OCI-LY7 (cell line): Measurements from ENCODE around the gene CNTLN. TPM values are rescaled to one million over a fixed set of nuclear protein-coding genes. Genes with fewer than 3 reads are reported as not detected.

ENCODE experiments used
- BruUV-seq: library from RNA; stranded (reverse); fragments of 400-500 nt; replicated peaks from 2 replicates; lab custom pipeline; 2021; lab: Mats Ljungman, UMichigan
- CTCF ChIA-PET: fragments of 300-600 bp; sonication (Branson Sonifier 250); formaldehyde crosslinking; loops from one replicate; lab custom pipeline; 2022; ENCODE audit warnings: antibody characterized with exemption; ENCODE audit not compliant: unreplicated experiment; lab: Charles Lee
- POLR2A ChIA-PET: fragments of 300-600 bp; sonication (Branson Sonifier 250); formaldehyde crosslinking; loops from one replicate; lab custom pipeline; 2022; ENCODE audit warnings: antibody characterized with exemption; lab: Charles Lee
- DNase-seq: peaks from one replicate; pipeline ENCODE4 v3.0.0-alpha.2; 2015; ENCODE audit warnings: low spot score
- H2AFZ ChIP-seq: fragments of 200-600 bp; sonication (generic), shearing (Covaris generic); 2 replicates; pipeline ENCODE4 v1.6.1; 2014; ENCODE audit warnings: mild to moderate bottlenecking, antibody characterized with exemption, low read length, moderate library complexity
- H3K27ac ChIP-seq: fragments of 200-600 bp; sonication (generic); 2 replicates; pipeline ENCODE4 v1.5.1; 2014; ENCODE audit warnings: mixed run types, low read depth, mild to moderate bottlenecking, moderate library complexity, low read length, inconsistent platforms; ENCODE audit not compliant: poor library complexity, severe bottlenecking
- H3K36me3 ChIP-seq: fragments of 200-600 bp; sonication (generic); 2 replicates; pipeline ENCODE4 v1.6.1; 2014; ENCODE audit warnings: mild to moderate bottlenecking, antibody characterized with exemption, low read length, moderate library complexity, mixed read lengths; ENCODE audit not compliant: insufficient read depth
- H3K4me1 ChIP-seq: fragments of 200-600 bp; sonication (generic); 2 replicates; pipeline ENCODE4 v1.5.1; 2014; ENCODE audit warnings: mild to moderate bottlenecking, low read length; ENCODE audit not compliant: insufficient read depth, poor library complexity, severe bottlenecking
- H3K4me2 ChIP-seq: fragments of 200-600 bp; sonication (generic); 2 replicates; pipeline ENCODE4 v1.6.1; 2014; ENCODE audit warnings: mild to moderate bottlenecking, low read length
- H3K4me3 ChIP-seq: fragments of 200-600 bp; sonication (generic); 2 replicates; pipeline ENCODE4 v1.5.1; 2014; ENCODE audit warnings: mild to moderate bottlenecking, low read depth, low read length; ENCODE audit not compliant: poor library complexity, severe bottlenecking
- H3K79me2 ChIP-seq: fragments of 200-600 bp; sonication (generic); 2 replicates; pipeline ENCODE4 v1.6.1; 2016; ENCODE audit warnings: low read depth, mild to moderate bottlenecking, low read length, moderate library complexity, mixed read lengths; ENCODE audit not compliant: insufficient read depth
- H3K9me2 ChIP-seq: fragments of 200-600 bp; sonication (generic); 2 replicates; pipeline ENCODE4 v1.6.1; 2016; ENCODE audit warnings: mild to moderate bottlenecking, low read length, mixed read lengths; ENCODE audit not compliant: insufficient read depth
- H3K9me3 ChIP-seq: fragments of 200-600 bp; sonication (generic); 2 replicates; pipeline ENCODE4 v1.6.1; 2014; ENCODE audit warnings: mild to moderate bottlenecking, mixed run types, low read length, mixed read lengths
- H4K20me1 ChIP-seq: fragments of 200-600 bp; sonication (generic); 2 replicates; pipeline ENCODE4 v1.6.1; 2014; ENCODE audit warnings: mild to moderate bottlenecking, antibody characterized with exemption, low read length, moderate library complexity, mixed read lengths; ENCODE audit not compliant: insufficient read depth
- CTCF ChIP-seq: fragments of 200-600 bp; sonication (generic); conservative IDR thresholded peaks from 2 replicates; pipeline ENCODE4 v1.5.1; 2014; ENCODE audit warnings: mild to moderate bottlenecking, antibody characterized with exemption, low read length, moderate library complexity, mixed read lengths
- EZH2phosphoT487 ChIP-seq: fragments of 200-600 bp; sonication (generic); IDR thresholded peaks from 2 replicates; pipeline ENCODE4 v1.6.1; 2018; ENCODE audit warnings: low read depth, borderline replicate concordance, mild to moderate bottlenecking, mixed run types, antibody characterized with exemption, low read length, moderate library complexity, mixed read lengths
- intact Hi-C: fragments of 100-400 bp; cut with micrococcal nuclease; formaldehyde crosslinking; loops from one replicate; pipeline ENCODE4 v1.10.0; 2022; ENCODE audit not compliant: unreplicated experiment
- total RNA-seq, 2 experiments: library from RNA; depleted of rRNA in 1 of 2; stranded (reverse); fragments of >200 nt in 1 of 2; shearing (Covaris generic) in 1 of 2; gene quantifications; 2 replicates each; pipeline ENCODE4 v1.2.3, GENCODE V29; 2014 to 2022

The CNTLN gene
- total RNA-seq, 2 experiments from 2014 or later, result not detected

- Histone ChIP-seq H4K20me1 (no peaks in the 10 kb centered on the region), H3K79me2 (no peaks in the 10 kb centered on the region), H3K4me3 (no peak overlapping the region), H3K9me3 (no peaks in the 10 kb centered on the region), H3K9me2 (no peaks in the 10 kb centered on the region), H3K36me3 (no peaks in the 10 kb centered on the region), H3K27ac (no peak overlapping the region), H2AFZ (no peak overlapping the region), H3K4me2 (no peak overlapping the region), H3K4me1 (no peaks in the 10 kb centered on the region)
- ChIA-PET CTCF (no interaction called here), POLR2A (no interaction called here)
- BruUV-seq, result no TSS peak
- intact Hi-C loops, result no loop called here
- DNase-seq, result no peak
- TF ChIP-seq CTCF, result no peak
- TF ChIP-seq EZH2phosphoT487, result no peak
These were observed 188.3 kb downstream of the CNTLN start for GRCh38 chr9:17322882-17323864.

GRCh38 chr9:17328331-17328730 is 193.5 kb downstream of the CNTLN start:
- no peak overlapping the region for H3K27ac ChIP-seq
- no peaks in the 10 kb centered on the region for H4K20me1 ChIP-seq
- CTCF ChIA-PET, result no interaction called here
- no peaks in the 10 kb centered on the region for H3K36me3 ChIP-seq
- no peaks in the 10 kb centered on the region for H3K79me2 ChIP-seq
- no peaks in the 10 kb centered on the region for H3K9me3 ChIP-seq
- no peak overlapping the region for H3K4me3 ChIP-seq
- no peak for DNase-seq
- TF ChIP-seq CTCF, result no peak
- no peak for TF ChIP-seq EZH2phosphoT487
- no TSS peak for BruUV-seq
- intact Hi-C loops, result no loop called here
- H3K4me1 ChIP-seq, result no peaks in the 10 kb centered on the region
- H3K4me2 ChIP-seq, result no peak overlapping the region
- no peaks in the 10 kb centered on the region for H3K9me2 ChIP-seq
- no peak overlapping the region for H2AFZ ChIP-seq
- POLR2A ChIA-PET, result interaction anchor here (1.0 kb wide), 1 partner anchor 9 kb away, joined by 3 read pairs; no protein-coding TSS in a partner anchor

- H3K4me3 ChIP-seq, result no peak overlapping the region
- H3K36me3 ChIP-seq, result no peaks in the 10 kb centered on the region
- POLR2A ChIA-PET, result no interaction called here
- H3K9me2 ChIP-seq, result no peaks in the 10 kb centered on the region
- no TSS peak for BruUV-seq
- intact Hi-C loops, result no loop called here
- CTCF ChIA-PET, result no interaction called here
- no peak for DNase-seq
- H3K27ac ChIP-seq, result no peak overlapping the region
- no peaks in the 10 kb centered on the region for H3K4me1 ChIP-seq
- H3K9me3 ChIP-seq, result no peaks in the 10 kb centered on the region
- no peak for TF ChIP-seq CTCF
- no peak for TF ChIP-seq EZH2phosphoT487
- H3K79me2 ChIP-seq, result no peaks in the 10 kb centered on the region
- H2AFZ ChIP-seq, result no peak overlapping the region
- no peak overlapping the region for H3K4me2 ChIP-seq
- H4K20me1 ChIP-seq, result no peaks in the 10 kb centered on the region
These were observed 195.3 kb downstream of the CNTLN start for GRCh38 chr9:17330097-17330496.
